PC-9 (cell line): Measurements from ENCODE around the gene SPDYE4. TPM values are rescaled to one million over a fixed set of nuclear protein-coding genes. Genes with fewer than 3 reads are reported as not detected.

Source experiments
- BruUV-seq: library from RNA; stranded (reverse); fragments of 400-500 nt; replicated peaks from 2 replicates; lab custom pipeline; 2021; lab: Mats Ljungman, UMichigan
- CTCF ChIA-PET: fragments of 300-600 bp; sonication (Branson Sonifier 250); formaldehyde crosslinking; loops from one replicate; lab custom pipeline; 2022; ENCODE audit warnings: antibody characterized with exemption; lab: Charles Lee
- POLR2A ChIA-PET: fragments of 300-600 bp; sonication (Branson Sonifier 250); formaldehyde crosslinking; loops from one replicate; lab custom pipeline; 2022; ENCODE audit warnings: antibody characterized with exemption; ENCODE audit not compliant: unreplicated experiment; lab: Charles Lee
- DNase-seq, 2 experiments: peaks; one replicate each; pipeline versions ENCODE4 v3.0.0 to v3.0.0-alpha.2; 2015 to 2022; ENCODE audit warnings: mixed read lengths in 1 of 2
- H2AFZ ChIP-seq: fragments of 200-600 bp; sonication (generic); 2 replicates; pipeline ENCODE4 v1.8.1; 2017; ENCODE audit warnings: antibody characterized with exemption
- H3F3A ChIP-seq: fragments of 200-600 bp; sonication (generic); 2 replicates; pipeline ENCODE4 v1.8.1; 2017; ENCODE audit warnings: antibody characterized with exemption, mild to moderate bottlenecking, low read depth; ENCODE audit not compliant: insufficient read depth
- H3K27ac ChIP-seq: fragments of 200-600 bp; sonication (generic); 2 replicates; pipeline ENCODE4 v1.6.1; 2016; ENCODE audit warnings: mixed run types
- H3K27me3 ChIP-seq: fragments of 200-600 bp; sonication (generic); 2 replicates; pipeline ENCODE4 v1.6.1; 2016; ENCODE audit warnings: low read depth, mixed run types; ENCODE audit not compliant: insufficient read depth
- H3K36me3 ChIP-seq: fragments of 200-600 bp; sonication (generic); 2 replicates; pipeline ENCODE4 v1.6.1; 2016; ENCODE audit warnings: low read depth, mixed run types
- H3K4me1 ChIP-seq: fragments of 200-600 bp; sonication (generic); replicated peaks from 2 replicates; pipeline ENCODE4 v1.6.1; 2016; ENCODE audit warnings: mixed run types; ENCODE audit not compliant: insufficient read depth
- H3K4me2 ChIP-seq: fragments of 200-600 bp; sonication (generic); 2 replicates; pipeline ENCODE4 v1.6.1; 2017; ENCODE audit warnings: mixed run types
- H3K4me3 ChIP-seq: fragments of 200-600 bp; sonication (generic); 2 replicates; pipeline ENCODE4 v1.6.1; 2016; ENCODE audit warnings: mixed run types
- H3K79me2 ChIP-seq: fragments of 200-600 bp; sonication (generic); 2 replicates; pipeline ENCODE4 v1.6.1; 2017; ENCODE audit warnings: low read depth, mixed run types
- H3K9me2 ChIP-seq: fragments of 200-600 bp; sonication (generic); 2 replicates; pipeline ENCODE4 v1.8.1; 2017; ENCODE audit warnings: mild to moderate bottlenecking; ENCODE audit not compliant: insufficient read depth
- H3K9me3 ChIP-seq: fragments of 200-600 bp; sonication (generic); 2 replicates; pipeline ENCODE4 v1.8.1; 2016; ENCODE audit warnings: low read depth; ENCODE audit not compliant: insufficient read depth
- H4K20me1 ChIP-seq: fragments of 200-600 bp; sonication (generic); 2 replicates; pipeline ENCODE4 v1.8.1; 2017; ENCODE audit not compliant: insufficient read depth
- CTCF ChIP-seq: fragments of 200-600 bp; sonication (generic); conservative IDR thresholded peaks from 2 replicates; pipeline ENCODE4 v1.6.1; 2017; ENCODE audit warnings: mixed run types, antibody characterized with exemption, mild to moderate bottlenecking, moderate library complexity
- EZH2 ChIP-seq: fragments of 200-600 bp; sonication (generic); IDR thresholded peaks from 2 replicates; pipeline ENCODE4 v1.8.0; 2017; ENCODE audit warnings: antibody characterized with exemption, low read depth
- intact Hi-C: fragments of 100-400 bp; cut with micrococcal nuclease; formaldehyde crosslinking; loops from one replicate; pipeline ENCODE4 v1.10.0; 2022; ENCODE audit not compliant: unreplicated experiment
- total RNA-seq: library from RNA; stranded (reverse); gene quantifications from 2 replicates; pipeline ENCODE4 v1.2.3, GENCODE V29; 2021

SPDYE4 gene
- total RNA-seq, 1 experiment from 2014 or later, result not detected

GRCh38 chr17:8740486-8740885 is 17.9 kb downstream of the SPDYE4 start:
- POLR2A ChIA-PET, result interaction anchor here (0.6 kb wide), 1 partner anchor 305 kb away, joined by 3 read pairs; no protein-coding TSS in a partner anchor
- H3K9me3 ChIP-seq, result no peaks in the 10 kb centered on the region
- H3K4me3 ChIP-seq, result no peak overlapping the region
- H3K27ac ChIP-seq, result no peak overlapping the region
- intact Hi-C loops, result loop anchor here (10.0 kb wide), 2 partner anchors 326 to 516 kb away; no protein-coding TSS in a partner anchor
- no peak overlapping the region for H2AFZ ChIP-seq
- CTCF ChIA-PET, result interaction anchor here (0.6 kb wide), 1 partner anchor 576 kb away, joined by 8 read pairs; no protein-coding TSS in a partner anchor
- H3K4me2 ChIP-seq, result no peak overlapping the region
- no peaks in the 10 kb centered on the region for H4K20me1 ChIP-seq
- peaks cover 23% of the 10 kb centered on the region for H3K27me3 ChIP-seq
- no TSS peak for BruUV-seq
- H3K9me2 ChIP-seq, result no peaks in the 10 kb centered on the region
- no peak for DNase-seq
- no peaks in the 10 kb centered on the region for H3F3A ChIP-seq
- no peaks in the 10 kb centered on the region for H3K36me3 ChIP-seq
- TF ChIP-seq CTCF (no peak), EZH2 (no peak)
- H3K4me1 ChIP-seq, result no peaks in the 10 kb centered on the region
- H3K79me2 ChIP-seq, result no peaks in the 10 kb centered on the region

GRCh38 chr17:8739097-8739496 is 19.2 kb downstream of the SPDYE4 start:
- Histone ChIP-seq H3K9me3 (no peaks in the 10 kb centered on the region), H3K4me3 (no peak overlapping the region), H3K27me3 (peaks cover 23% of the 10 kb centered on the region), H3K27ac (no peak overlapping the region), H4K20me1 (no peaks in the 10 kb centered on the region), H3K79me2 (no peaks in the 10 kb centered on the region), H2AFZ (no peak overlapping the region), H3K4me2 (no peak overlapping the region), H3F3A (no peaks in the 10 kb centered on the region), H3K4me1 (no peaks in the 10 kb centered on the region), H3K36me3 (no peaks in the 10 kb centered on the region), H3K9me2 (no peaks in the 10 kb centered on the region)
- no TSS peak for BruUV-seq
- intact Hi-C loops, result no loop called here
- POLR2A ChIA-PET, result no interaction called here
- DNase-seq, result no peak
- TF ChIP-seq CTCF, result no peak
- no peak for TF ChIP-seq EZH2
- CTCF ChIA-PET, result no interaction called here

- BruUV-seq, result no TSS peak
- POLR2A ChIA-PET, result no interaction called here
These were observed 21.6 kb downstream of the SPDYE4 start for GRCh38 chr17:8736796-8737195.

More at GRCh38 chr17:8736796-8737195, 21.6 kb downstream of the SPDYE4 start:
- no peak for TF ChIP-seq CTCF
- no peak for TF ChIP-seq EZH2
- Histone ChIP-seq H3F3A (no peaks in the 10 kb centered on the region), H3K9me2 (no peaks in the 10 kb centered on the region), H3K36me3 (no peaks in the 10 kb centered on the region), H3K27ac (no peak overlapping the region), H3K4me1 (no peaks in the 10 kb centered on the region), H3K4me3 (no peak overlapping the region), H3K27me3 (peaks cover 34% of the 10 kb centered on the region), H3K79me2 (no peaks in the 10 kb centered on the region), H4K20me1 (no peaks in the 10 kb centered on the region), H3K9me3 (no peaks in the 10 kb centered on the region), H2AFZ (no peak overlapping the region), H3K4me2 (no peak overlapping the region)
- intact Hi-C loops, result no loop called here
- CTCF ChIA-PET, result no interaction called here
- DNase-seq, result no peak
